ENCODE results near the gene MAST4.
A peak's percentile ranks its signal among the peaks of the same experiment; 100 is the strongest.

Gene MAST4

DNA sequence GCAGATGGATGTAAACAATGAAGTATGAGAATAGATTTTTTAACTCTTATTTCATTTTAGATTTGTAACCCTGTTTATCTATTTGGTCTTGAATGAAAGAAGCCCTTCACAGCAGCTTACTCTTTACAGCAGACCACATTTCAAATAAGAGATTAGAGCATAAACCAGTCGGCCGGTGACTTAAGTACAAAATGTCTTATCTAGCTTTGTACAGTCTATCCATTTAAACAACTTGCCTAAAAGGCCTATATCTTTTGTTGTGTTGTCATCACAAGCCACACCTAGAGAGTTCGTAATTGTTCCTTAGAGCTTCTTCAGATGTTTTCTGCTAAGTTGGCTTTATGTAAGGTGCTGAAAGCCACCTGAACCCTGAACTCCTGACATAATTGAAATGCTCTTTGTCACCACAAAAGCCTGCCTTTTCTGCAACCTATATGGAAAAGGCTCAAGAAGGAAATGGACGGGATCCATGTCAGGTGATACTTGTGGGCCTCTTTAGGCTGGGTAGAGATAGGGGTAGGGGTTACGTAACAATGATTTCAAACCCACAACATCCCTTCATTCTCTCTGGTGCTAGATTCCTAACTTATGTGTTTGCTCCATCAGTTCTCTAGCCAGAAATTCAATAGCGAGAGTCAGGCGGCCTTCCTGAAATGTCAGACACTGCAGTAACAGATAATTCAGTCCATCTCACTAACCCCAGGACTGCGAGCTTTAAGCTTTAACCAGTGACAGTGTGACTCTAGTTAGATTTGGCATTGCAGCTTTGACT, 437.9 kb downstream of the MAST4 start:
- H3K4me2 ChIP-seq (ENCODE audit: low read length): no peak overlapping the region
- H3K4me1 ChIP-seq (ENCODE audit: control insufficient read depth, insufficient read depth, low read length): peaks cover 32% of the 10 kb centered on the region
- no peak overlapping the region for H3K9ac ChIP-seq (ENCODE audit: low read depth, low read length)
- H3K36me3 ChIP-seq (ENCODE audit: insufficient read depth, low read length): no peaks in the 10 kb centered on the region
- no peak overlapping the region for H3K4me3 ChIP-seq (ENCODE audit: low read length)
- H3K9me3 ChIP-seq (replicated peaks; ENCODE audit: low read length): no peaks in the 10 kb centered on the region
- no peaks in the 10 kb centered on the region for H3K27me3 ChIP-seq (ENCODE audit: control insufficient read depth, insufficient read depth, low read length)

DNA sequence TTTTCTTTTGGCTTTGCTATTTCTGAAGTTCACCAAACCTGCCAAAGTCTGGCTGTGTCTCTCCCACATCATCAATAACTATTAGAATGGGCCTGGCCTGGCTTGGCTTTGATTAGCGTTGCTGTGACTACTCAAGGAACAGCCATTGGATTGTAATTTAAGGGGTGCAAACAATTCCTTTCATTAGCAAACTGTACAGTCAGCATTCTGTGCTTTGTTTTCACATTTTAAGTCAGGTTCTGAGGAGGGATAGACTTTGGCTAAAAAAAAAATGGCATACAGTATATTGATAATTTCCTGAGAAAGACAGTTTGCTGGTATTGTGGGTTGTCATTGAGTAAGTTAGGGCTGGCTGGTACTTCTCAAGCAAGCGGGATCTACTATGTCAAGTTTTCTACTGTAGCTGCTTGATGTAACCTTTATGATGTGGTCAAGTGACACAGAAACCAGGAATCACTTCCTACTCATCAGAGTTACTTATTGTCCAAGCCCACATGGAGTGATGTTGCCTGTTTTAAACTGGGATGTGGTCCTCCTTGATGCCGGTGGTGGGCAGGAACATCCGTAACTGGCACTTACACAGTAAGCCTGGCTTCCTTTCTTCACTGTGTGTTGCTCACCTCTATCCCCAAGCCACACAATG, 439.0 kb downstream of the MAST4 start:
- Histone ChIP-seq H3K4me1 (ENCODE audit: control insufficient read depth, insufficient read depth, low read length) (peaks cover 38% of the 10 kb centered on the region), H3K27me3 (ENCODE audit: control insufficient read depth, insufficient read depth, low read length) (no peaks in the 10 kb centered on the region), H3K4me2 (ENCODE audit: low read length) (no peak overlapping the region), H3K36me3 (ENCODE audit: insufficient read depth, low read length) (no peaks in the 10 kb centered on the region), H3K9me3 (replicated peaks; ENCODE audit: low read length) (no peaks in the 10 kb centered on the region), H3K4me3 (ENCODE audit: low read length) (no peak overlapping the region), H3K9ac (ENCODE audit: low read depth, low read length) (no peak overlapping the region)

DNA sequence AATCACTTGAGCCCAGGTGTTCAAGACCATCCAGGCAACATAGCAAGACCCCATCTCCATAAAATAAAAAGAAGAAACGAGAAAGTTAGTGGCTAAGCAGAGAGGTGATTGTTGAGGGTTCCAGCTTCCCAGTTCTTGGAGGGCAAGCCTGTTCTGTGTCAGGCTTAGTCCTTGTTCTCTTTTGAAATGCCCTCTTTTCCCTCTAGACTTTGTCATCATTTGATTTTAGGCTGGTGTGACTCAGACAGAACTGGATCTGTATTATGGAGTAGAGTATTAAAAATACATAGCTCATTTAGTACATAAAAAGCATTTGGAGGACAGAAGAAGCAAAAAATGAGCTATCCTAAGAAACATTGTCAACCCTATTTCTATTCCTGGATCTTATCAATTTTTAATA, 441.0 kb downstream of the MAST4 start:
- Histone ChIP-seq H3K4me3 (ENCODE audit: low read length) (no peak overlapping the region), H3K27me3 (ENCODE audit: control insufficient read depth, insufficient read depth, low read length) (no peaks in the 10 kb centered on the region), H3K9ac (ENCODE audit: low read depth, low read length) (no peak overlapping the region), H3K4me2 (ENCODE audit: low read length) (no peak overlapping the region), H3K36me3 (ENCODE audit: insufficient read depth, low read length) (no peaks in the 10 kb centered on the region), H3K4me1 (ENCODE audit: control insufficient read depth, insufficient read depth, low read length) (peaks cover 34% of the 10 kb centered on the region), H3K9me3 (replicated peaks; ENCODE audit: low read length) (no peaks in the 10 kb centered on the region)

DNA sequence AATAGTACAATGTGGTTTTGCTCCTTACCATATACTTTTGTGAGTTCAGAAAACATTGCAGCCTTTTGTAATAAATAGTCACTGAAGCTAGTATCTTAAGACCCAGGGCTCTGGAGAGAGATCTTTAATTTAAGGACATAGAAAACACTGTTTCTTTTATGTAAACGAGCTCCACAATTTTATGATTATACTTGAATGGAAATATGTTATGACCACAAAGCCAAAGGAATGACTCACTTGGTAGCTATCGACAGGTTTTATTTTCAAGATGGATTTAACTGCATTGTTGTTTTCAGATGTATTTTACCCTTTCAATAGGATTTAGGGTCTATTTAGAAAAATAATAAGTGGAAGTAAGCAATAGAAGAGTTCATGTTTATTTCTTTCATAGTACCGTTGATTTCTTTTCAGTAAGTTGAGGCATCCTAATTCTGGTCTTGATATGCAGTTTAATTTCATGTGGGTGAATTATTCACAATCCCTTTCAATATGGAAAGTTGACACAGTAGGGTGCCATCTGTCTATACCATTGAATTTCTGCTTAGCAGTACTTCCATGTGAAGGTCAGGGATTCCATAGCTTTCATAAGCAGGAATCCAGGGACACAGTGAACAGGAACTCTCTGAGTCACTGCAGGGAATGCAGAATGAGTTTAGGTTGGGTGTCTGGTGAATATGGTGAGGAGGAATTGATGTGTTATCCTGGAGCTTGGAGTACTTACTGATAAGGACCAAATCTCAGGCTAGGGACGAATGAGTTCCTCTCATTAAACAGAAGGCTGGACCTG, 442.8 kb downstream of the MAST4 start:
- Histone ChIP-seq H3K9ac (ENCODE audit: low read depth, low read length) (no peak overlapping the region), H3K27me3 (ENCODE audit: control insufficient read depth, insufficient read depth, low read length) (no peaks in the 10 kb centered on the region), H3K4me3 (ENCODE audit: low read length) (peak overlapping the region; percentile 48), H3K4me2 (ENCODE audit: low read length) (peak overlapping the region; percentile 68), H3K4me1 (ENCODE audit: control insufficient read depth, insufficient read depth, low read length) (peaks cover 19% of the 10 kb centered on the region), H3K36me3 (ENCODE audit: insufficient read depth, low read length) (no peaks in the 10 kb centered on the region), H3K9me3 (replicated peaks; ENCODE audit: low read length) (no peaks in the 10 kb centered on the region)

DNA sequence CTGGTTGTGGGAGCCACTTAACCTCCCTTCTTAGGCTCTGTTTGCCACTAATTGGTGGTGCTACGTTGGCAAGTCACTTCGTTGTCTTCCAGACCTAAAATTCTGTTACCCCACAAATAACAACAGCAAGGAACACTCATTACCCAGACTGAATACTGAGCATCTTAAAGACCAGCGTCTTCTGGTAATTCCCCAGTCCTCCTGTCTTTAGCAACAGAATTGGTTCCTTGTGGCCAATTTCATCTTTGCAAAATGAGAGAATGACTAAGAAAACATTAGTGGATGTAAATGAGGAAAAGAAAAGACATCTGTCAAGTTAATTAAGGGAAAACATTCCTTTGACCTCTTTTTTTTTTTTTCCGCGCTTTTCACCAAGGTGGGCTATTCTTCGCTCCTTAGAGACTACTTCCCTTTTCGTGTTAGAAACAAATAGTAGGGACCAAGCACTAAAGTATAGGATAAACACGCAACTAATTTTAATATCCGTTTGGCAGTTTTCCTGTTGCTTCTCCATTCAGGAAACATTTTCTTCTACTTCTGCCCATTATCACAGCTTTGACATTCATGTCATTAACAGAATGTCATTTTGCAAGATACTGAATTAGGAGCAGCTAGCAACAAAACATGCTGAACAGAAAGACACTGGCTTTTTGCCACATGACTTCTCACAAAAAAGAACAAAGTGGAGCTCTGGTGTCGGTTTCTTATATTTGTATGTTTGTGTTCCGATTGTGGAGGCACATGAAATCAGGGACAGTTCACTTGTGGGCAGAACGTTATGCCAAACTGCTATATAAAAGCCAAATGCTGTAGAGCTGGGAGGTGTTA, 446.2 kb downstream of the MAST4 start:
- no peaks in the 10 kb centered on the region for H3K27me3 ChIP-seq (ENCODE audit: control insufficient read depth, insufficient read depth, low read length)
- no peaks in the 10 kb centered on the region for H3K9me3 ChIP-seq (replicated peaks; ENCODE audit: low read length)
- no peak overlapping the region for H3K4me2 ChIP-seq (ENCODE audit: low read length)
- no peak overlapping the region for H3K9ac ChIP-seq (ENCODE audit: low read depth, low read length)
- no peak overlapping the region for H3K4me3 ChIP-seq (ENCODE audit: low read length)
- H3K4me1 ChIP-seq (ENCODE audit: control insufficient read depth, insufficient read depth, low read length): peaks cover 15% of the 10 kb centered on the region
- no peaks in the 10 kb centered on the region for H3K36me3 ChIP-seq (ENCODE audit: insufficient read depth, low read length)

DNA sequence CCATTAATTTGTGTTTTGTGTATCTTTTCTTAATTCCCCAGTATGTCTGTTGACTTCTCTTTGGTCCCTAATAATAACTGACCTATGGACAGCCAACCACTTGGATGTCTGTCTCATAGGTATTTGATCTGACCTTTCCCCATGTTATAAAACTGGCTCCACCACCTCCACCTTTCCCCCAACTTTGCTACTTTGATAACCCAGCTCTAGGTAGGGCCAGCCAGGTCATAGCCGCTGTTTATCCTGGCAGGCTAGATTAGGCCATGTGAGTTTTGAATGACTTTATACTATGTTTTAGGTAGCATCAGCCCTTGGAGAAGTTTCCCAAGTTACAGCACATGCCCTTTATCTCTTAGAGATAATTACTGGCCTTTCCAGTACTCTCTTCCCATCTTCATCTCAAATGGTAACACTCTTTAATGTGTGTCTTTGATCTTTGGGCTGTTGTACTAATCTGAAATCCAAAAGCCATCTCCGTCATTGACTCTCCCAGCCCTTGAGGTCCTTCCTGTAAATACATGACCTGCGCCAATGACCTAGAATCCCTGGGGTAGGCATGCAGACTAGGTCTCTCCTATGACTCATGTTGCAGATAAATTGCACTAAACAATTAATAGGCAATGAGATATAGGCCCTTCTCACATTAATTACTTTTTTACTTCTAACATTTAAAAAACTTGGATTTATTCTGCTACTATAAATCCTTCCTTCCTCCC, 447.8 kb downstream of the MAST4 start:
- no peak overlapping the region for H3K4me2 ChIP-seq (ENCODE audit: low read length)
- H3K36me3 ChIP-seq (ENCODE audit: insufficient read depth, low read length): no peaks in the 10 kb centered on the region
- no peak overlapping the region for H3K9ac ChIP-seq (ENCODE audit: low read depth, low read length)
- peaks cover 7% of the 10 kb centered on the region for H3K4me1 ChIP-seq (ENCODE audit: control insufficient read depth, insufficient read depth, low read length)
- no peaks in the 10 kb centered on the region for H3K27me3 ChIP-seq (ENCODE audit: control insufficient read depth, insufficient read depth, low read length)
- no peak overlapping the region for H3K4me3 ChIP-seq (ENCODE audit: low read length)
- H3K9me3 ChIP-seq (replicated peaks; ENCODE audit: low read length): no peaks in the 10 kb centered on the region

DNA sequence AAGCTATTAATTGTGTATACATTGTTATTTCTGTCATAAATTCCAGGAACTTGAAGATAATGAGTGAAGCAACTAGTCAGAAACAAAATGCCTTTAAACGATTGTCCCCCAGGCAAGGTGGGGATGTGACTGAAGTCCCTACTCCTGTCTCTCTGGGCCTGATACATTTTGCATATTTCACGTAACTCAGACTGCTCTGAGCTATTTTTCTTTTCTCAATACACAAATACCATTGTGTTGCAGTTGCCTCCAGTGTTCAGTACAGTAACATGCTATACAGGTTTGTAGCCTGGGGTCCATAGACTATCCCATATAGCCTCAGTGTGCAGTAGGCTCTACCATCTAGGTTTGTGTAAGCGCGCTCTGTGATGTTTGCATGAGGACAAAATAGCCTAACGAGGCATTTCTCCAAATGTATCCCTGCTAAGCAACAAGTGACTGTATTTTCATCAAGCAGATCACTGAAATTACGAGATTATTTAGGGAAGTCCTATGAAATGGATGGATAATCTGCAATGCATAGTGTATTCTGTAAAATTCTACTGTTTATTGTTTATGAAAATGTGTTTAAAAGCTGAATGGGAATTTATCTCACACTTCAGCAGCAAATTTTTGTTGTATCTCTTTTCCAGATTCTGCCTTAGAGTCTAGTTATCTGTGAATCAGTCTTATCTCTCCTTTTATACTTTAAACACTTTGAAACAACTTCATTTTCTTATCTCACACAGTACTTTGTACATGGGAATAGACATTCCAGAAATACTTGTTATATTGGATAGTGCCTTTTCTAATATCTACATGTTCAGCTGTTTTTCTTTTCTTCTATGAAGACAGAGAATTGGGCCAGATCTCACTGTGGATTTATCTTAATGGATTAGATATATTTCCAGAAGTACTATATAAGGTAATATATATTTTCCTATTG, 449.9 kb downstream of the MAST4 start:
- Histone ChIP-seq H3K27me3 (ENCODE audit: control insufficient read depth, insufficient read depth, low read length) (no peaks in the 10 kb centered on the region), H3K4me2 (ENCODE audit: low read length) (no peak overlapping the region), H3K4me1 (ENCODE audit: control insufficient read depth, insufficient read depth, low read length) (no peaks in the 10 kb centered on the region), H3K4me3 (ENCODE audit: low read length) (no peak overlapping the region), H3K9ac (ENCODE audit: low read depth, low read length) (no peak overlapping the region), H3K9me3 (replicated peaks; ENCODE audit: low read length) (no peaks in the 10 kb centered on the region), H3K36me3 (ENCODE audit: insufficient read depth, low read length) (no peaks in the 10 kb centered on the region)

DNA sequence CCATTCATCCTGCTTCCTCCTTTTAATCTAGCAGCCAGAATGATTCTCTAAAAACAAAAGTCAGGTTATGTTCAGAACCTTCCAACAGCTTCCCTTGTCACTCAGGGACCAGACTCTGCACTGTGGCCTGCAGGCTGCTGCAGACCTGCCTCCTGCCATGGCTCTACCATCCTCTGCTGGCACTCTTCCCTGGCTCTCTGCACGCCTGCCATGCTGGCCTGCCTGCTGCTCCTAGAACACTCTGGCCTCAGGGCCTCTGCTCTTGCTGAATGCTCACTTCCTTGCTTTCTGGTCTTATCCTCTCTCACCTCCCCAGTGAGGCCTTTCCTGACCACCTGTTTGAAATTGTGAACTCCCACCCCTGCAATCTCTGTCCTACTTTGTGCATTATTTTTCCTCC, 451.0 kb downstream of the MAST4 start:
- H3K27me3 ChIP-seq (ENCODE audit: control insufficient read depth, insufficient read depth, low read length): no peaks in the 10 kb centered on the region
- no peak overlapping the region for H3K4me3 ChIP-seq (ENCODE audit: low read length)
- H3K9me3 ChIP-seq (replicated peaks; ENCODE audit: low read length): no peaks in the 10 kb centered on the region
- H3K36me3 ChIP-seq (ENCODE audit: insufficient read depth, low read length): no peaks in the 10 kb centered on the region
- no peak overlapping the region for H3K9ac ChIP-seq (ENCODE audit: low read depth, low read length)
- H3K4me2 ChIP-seq (ENCODE audit: low read length): no peak overlapping the region
- peaks cover 6% of the 10 kb centered on the region for H3K4me1 ChIP-seq (ENCODE audit: control insufficient read depth, insufficient read depth, low read length)

DNA sequence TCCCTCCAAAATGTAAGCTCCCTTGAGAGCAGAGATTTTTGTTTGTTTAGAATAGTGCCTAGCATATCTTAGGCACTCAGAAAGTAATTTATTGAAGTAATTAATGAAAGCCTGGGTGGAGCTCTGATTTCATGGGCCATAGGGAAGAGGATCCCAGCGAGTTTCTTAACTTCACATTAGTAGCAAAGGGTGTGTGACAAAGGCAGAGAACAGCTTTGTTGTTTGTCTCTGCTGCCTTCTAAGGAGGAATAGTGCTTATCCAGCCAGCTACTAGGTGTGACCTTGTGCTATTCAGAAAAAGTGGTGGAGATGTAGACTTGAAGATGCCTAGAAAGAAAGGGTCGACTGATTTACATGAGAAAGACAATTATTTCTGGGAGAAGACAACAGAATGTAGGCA, 451.4 kb downstream of the MAST4 start:
- Histone ChIP-seq H3K4me1 (ENCODE audit: control insufficient read depth, insufficient read depth, low read length) (peaks cover 7% of the 10 kb centered on the region), H3K27me3 (ENCODE audit: control insufficient read depth, insufficient read depth, low read length) (no peaks in the 10 kb centered on the region), H3K4me2 (ENCODE audit: low read length) (no peak overlapping the region), H3K36me3 (ENCODE audit: insufficient read depth, low read length) (no peaks in the 10 kb centered on the region), H3K9me3 (replicated peaks; ENCODE audit: low read length) (no peaks in the 10 kb centered on the region), H3K9ac (ENCODE audit: low read depth, low read length) (no peak overlapping the region), H3K4me3 (ENCODE audit: low read length) (no peak overlapping the region)

DNA sequence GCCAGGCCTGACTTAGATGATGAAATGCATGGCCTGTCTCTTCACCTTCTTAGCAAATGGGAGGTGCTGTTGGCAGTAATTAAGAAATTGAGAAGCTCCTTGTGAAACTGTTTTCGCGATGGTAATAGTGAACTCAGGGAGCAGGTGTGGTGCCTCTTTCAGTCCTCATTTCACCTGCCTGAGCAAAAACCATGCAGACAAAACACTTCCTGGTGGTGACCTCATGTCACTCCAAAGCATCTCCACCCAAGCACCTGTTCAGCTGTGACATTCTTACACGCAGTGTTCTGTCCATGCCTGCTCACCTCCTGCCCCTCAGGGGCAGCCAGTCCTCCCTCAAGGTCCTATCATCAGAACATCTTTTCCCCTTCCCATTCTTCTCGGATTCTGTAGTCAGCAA, 453.9 kb downstream of the MAST4 start:
- H3K9me3 ChIP-seq (replicated peaks; ENCODE audit: low read length): no peaks in the 10 kb centered on the region
- peaks cover 7% of the 10 kb centered on the region for H3K4me1 ChIP-seq (ENCODE audit: control insufficient read depth, insufficient read depth, low read length)
- no peaks in the 10 kb centered on the region for H3K27me3 ChIP-seq (ENCODE audit: control insufficient read depth, insufficient read depth, low read length)
- no peak overlapping the region for H3K4me3 ChIP-seq (ENCODE audit: low read length)
- H3K36me3 ChIP-seq (ENCODE audit: insufficient read depth, low read length): no peaks in the 10 kb centered on the region
- H3K9ac ChIP-seq (ENCODE audit: low read depth, low read length): no peak overlapping the region
- H3K4me2 ChIP-seq (ENCODE audit: low read length): no peak overlapping the region
